Measurements from ENCODE around the gene SLIT3. TPM values are rescaled to one million over a fixed set of nuclear protein-coding genes. Genes with fewer than 3 reads are reported as not detected.
A peak's percentile ranks its signal among the peaks of the same experiment; 100 is the strongest.

SLIT3 gene
- total RNA-seq, 1 experiment from 2014 or later, result 0.92 TPM

GRCh38 chr5:168947212-168947868 is 353.6 kb downstream of the SLIT3 start:
- DNase-seq, result peak; percentile 82
- Histone ChIP-seq H3K23ac (ENCODE audit: insufficient read length, low read depth, low read length) (no peak overlapping the region), H3K9ac (ENCODE audit: extremely low read depth, insufficient read length, low read length) (no peak overlapping the region), H3K27ac (ENCODE audit: insufficient read length, low read depth, low read length) (no peak overlapping the region), H3K14ac (ENCODE audit: insufficient read depth, low read length) (no peak overlapping the region), H2AFZ (ENCODE audit: low read length) (no peak overlapping the region), H3K23me2 (ENCODE audit: insufficient read length, low read depth, low read length, poor library complexity, severe bottlenecking) (no peaks in the 10 kb centered on the region), H3K27me3 (ENCODE audit: insufficient read depth, low read length) (no peaks in the 10 kb centered on the region), H3K18ac (ENCODE audit: insufficient read length, low read depth, low read length) (no peak overlapping the region), H4K5ac (ENCODE audit: insufficient read length, low read depth, low read length) (no peak overlapping the region), H2BK12ac (ENCODE audit: insufficient read length, low read depth, low read length) (no peak overlapping the region), H3K4ac (ENCODE audit: low read depth, low read length) (no peak overlapping the region), H4K20me1 (ENCODE audit: control insufficient read depth, insufficient read depth, insufficient read length) (no peaks in the 10 kb centered on the region), H3T11ph (ENCODE audit: low read length) (no peak overlapping the region), H3K9me3 (ENCODE audit: control insufficient read depth, low read depth, low read length) (no peaks in the 10 kb centered on the region), H2AK5ac (ENCODE audit: insufficient read length, low read length) (no peak overlapping the region), H4K91ac (ENCODE audit: insufficient read length, low read depth, low read length) (no peak overlapping the region), H3K4me1 (ENCODE audit: insufficient read depth, low read length) (no peaks in the 10 kb centered on the region), H3K4me2 (ENCODE audit: insufficient read depth, insufficient read length, low read length) (no peak overlapping the region), H2BK5ac (ENCODE audit: insufficient read length, low read length) (no peak overlapping the region), H2BK15ac (ENCODE audit: low read depth, low read length) (no peak overlapping the region), H3K56ac (ENCODE audit: insufficient read length, low read depth, low read length) (no peak overlapping the region), H2BK20ac (ENCODE audit: low read depth, low read length, poor library complexity, severe bottlenecking) (no peak overlapping the region), H3K79me2 (ENCODE audit: insufficient read depth, low read length) (no peaks in the 10 kb centered on the region), H4K8ac (replicated peaks; ENCODE audit: insufficient read length, low read depth, low read length) (no peak overlapping the region), H2BK120ac (ENCODE audit: low read depth, low read length, poor library complexity, severe bottlenecking) (no peak overlapping the region), H3K79me1 (ENCODE audit: insufficient read depth, low read depth, low read length, poor library complexity, severe bottlenecking) (no peaks in the 10 kb centered on the region)
- no peaks in the 10 kb centered on the region for H3K9me3 Mint-ChIP-seq
- TF ChIP-seq CTCF (conservative IDR thresholded peaks at IDR 0.05), result peak; percentile 88
- no CpG with 5 or more reads among the region's 5 CpGs for WGBS (ENCODE audit: extremely low coverage, insufficient read length, low lambda C conversion rate)
- peaks cover 12 to 30% of the 10 kb centered on the region in 2 experiments for H3K4me1 Mint-ChIP-seq
- H3K4me3 Mint-ChIP-seq, result no peak overlapping the region
- no peaks in the 10 kb centered on the region; the same call in 1 of the 2 replicates for H3K27me3 Mint-ChIP-seq (ENCODE audit: low read depth)
- H3K27ac Mint-ChIP-seq, result no peak overlapping the region
- no peaks in the 10 kb centered on the region for H3K36me3 Mint-ChIP-seq (ENCODE audit: insufficient read depth in 1 of 3, low read depth in 3 of 3)
